T1000 (cell line): ENCODE results near the gene PNLDC1.
"Not testable (repeated sequence)": the region's sequence is repeated elsewhere in the genome, so short reads cannot be mapped to it uniquely, and the experiment has no call there.

Experiments used
- DNase-seq: peaks from one replicate; lab custom pipeline; 2025; ENCODE audit warnings: mixed read lengths; lab: John Stamatoyannopoulos, UW

Gene PNLDC1

DNA sequence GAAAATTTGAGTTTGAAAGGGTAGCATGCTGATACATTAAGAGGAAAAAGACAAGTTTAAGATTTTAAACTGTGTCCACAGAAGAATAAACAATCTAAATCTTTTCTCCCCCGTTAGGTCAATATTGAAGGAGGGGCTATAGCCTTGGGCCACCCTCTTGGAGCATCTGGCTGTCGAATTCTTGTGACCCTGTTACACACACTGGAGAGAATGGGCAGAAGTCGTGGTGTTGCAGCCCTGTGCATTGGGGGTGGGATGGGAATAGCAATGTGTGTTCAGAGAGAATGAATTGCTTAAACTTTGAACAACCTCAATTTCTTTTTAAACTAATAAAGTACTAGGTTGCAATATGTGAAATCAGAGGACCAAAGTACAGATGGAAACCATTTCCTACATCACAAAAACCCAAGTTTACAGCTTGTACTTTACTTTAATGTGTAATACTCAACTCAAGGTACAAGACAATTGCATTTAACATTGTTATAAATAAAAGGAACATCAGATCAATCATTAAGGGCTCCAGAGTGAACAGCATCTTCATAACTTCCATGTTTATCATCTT is 21.5 kb upstream of the PNLDC1 start:
- no peak for DNase-seq

DNA sequence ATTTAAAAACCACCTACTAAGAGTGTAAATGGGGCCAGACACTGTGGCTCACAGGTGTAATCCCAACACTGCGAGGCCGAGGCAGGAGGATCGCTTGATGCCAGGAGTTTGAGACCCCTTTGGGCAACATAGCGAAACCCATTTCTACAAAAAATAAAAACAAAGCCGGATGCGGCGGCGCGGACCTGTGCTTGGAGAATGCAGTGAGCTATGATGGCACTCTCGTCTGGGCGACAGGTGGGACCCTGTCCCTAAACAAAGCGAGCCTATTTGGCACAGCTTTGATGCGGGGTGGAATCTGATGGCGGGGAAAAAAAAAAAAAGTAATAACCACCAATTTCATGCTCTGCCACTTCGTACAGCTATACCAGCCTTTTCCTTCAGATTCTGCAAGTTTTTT is 11.8 kb upstream of the PNLDC1 start:
- DNase-seq: no peak

DNA sequence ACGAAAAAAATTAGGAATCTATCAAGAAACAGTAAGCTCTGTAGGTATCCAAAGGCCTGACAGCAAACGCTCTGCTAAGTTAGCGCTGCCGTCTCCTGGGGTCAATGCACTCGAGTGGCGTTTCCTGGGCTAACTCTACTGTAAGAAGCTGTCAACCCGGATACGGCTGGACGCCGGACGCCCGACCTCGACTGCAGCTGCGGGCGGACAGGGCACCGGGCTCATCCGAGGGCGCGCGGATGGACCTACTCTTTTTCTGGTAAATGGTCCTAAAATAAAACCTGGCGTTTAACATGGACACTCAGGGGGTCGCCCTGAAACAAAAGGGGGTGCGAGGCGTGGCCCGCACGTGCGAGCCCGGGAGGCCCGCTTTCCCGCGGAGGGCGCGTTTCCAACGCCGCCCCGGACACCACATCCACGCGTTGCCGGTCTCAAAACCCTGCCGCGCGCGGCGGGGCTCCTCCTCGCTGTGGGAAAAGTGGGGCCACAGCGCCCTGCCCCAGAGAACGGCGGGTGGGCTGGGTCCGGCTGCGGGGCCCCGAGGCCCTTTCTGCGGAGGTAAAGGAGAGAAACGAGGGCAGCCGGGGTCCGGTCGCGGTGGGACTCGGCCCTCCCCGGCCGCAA is 11.2 kb upstream of the PNLDC1 start:
- no peak for DNase-seq

DNA sequence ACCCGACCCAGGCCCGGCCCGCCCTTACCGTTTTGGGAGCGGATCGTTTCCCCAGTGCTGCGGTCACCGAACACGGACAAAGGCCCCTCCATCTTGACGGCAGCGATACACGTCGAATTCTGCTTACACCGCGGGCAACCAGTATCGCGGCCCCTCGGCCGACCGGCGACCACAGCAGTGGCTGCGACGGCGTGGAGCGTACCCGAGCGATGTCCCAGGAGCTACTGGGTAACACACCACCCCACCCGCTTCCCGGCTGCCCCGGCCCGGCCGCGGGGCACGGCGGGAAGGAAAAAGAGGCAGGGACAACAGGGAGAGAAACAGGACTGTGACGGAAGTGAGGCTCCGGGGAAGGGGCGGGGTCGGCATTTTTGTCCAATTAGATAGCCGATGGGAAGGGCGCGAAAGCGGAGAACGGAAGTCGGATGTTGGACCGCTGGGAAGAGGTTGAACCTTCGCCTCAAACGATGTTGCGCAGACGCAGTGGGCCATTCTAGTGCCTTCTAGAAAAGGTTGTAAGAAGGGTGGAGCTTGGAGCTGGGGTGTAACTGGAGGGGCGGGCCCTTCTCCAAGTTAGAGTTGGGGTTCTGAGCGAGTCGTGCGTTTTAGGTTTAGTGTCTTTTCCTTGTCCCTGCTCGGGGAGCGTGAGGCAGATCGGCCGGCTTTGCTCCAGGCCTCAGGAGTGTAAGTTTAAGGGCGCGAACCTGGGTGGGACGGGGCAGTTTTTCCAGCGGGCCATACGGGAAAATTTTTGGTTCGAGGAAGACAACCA is 10.5 kb upstream of the PNLDC1 start, which contains the start of gene TCP1:
Gene TCP1, minus strand, starts transcription at position 226 of the 772 bp plus-strand sequence. Its CDS starts 134 bp downstream, at position 92.
- DNase-seq: peak; percentile 95

DNA sequence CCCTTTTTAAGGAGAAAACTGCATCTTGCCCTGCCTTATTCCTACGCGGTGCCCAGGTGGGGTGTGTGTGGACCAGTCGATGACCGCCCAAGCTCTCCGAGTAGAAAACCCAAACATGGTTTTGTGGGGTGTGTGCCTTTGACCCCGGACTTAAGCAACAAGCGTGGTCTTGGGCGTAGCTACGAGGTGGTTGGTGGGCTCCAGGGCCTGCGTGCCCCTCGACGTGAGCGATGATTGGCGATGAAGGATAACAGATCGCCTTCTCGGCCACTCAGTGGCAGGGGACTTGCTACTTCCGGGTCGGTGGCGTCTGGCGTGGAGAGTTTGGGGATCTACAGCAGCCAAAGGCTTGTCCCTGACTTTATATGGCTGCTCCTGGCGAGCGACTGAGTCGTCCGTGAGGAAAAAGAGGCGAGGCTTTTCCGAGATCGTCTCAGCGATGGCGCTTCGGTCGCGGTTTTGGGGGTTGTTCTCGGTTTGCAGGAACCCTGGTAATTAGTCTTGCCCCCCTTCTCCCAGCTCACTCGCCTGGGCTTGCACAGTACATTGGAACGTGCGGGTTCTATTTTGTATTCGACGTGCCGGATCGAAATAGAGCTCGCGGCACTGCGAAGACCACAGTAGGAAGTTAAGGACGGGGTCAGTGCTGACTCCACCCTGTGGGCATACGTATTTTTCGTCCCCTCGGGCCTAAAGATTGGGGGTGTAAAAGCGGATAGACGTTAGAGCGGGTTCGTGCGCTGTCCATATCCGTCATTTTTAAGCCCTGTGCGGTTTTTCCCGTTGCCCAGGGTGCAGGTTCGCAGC is 9.7 kb upstream of the PNLDC1 start, which contains the start of gene MRPL18:
Gene MRPL18, plus strand, starts transcription at position 319 of the 807 bp plus-strand sequence. Its CDS starts 121 bp downstream, at position 440.
- peak; percentile 82 for DNase-seq

DNA sequence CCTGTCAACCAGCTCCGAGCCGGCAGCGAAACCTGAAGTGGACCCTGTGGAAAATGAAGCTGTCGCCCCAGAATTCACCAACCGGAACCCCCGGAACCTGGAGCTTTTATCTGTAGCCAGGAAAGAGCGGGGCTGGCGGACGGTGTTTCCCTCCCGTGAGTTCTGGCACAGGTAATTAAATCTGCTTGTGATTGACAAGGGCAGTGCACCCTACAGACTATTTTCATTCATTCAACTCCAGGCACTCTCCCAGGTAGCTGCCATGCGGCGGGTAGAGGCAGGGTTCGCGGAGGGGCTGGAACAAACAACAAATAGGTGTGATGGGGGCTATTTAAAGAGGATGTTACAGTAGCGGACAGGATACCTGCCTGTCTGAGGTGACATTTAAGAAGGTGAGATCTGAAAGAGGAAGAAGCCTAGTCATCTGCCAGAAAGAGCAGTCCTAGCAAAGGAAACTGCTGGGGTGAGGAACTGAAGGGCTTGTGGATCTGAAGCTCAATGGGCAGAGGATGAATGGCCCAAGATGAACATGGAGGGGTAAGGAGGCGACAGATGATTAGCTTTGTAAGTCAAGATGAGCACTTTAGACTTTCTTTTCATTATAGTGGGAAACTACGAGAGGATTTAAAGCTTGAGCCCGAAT is 9.0 kb upstream of the PNLDC1 start:
- DNase-seq: no peak

DNA sequence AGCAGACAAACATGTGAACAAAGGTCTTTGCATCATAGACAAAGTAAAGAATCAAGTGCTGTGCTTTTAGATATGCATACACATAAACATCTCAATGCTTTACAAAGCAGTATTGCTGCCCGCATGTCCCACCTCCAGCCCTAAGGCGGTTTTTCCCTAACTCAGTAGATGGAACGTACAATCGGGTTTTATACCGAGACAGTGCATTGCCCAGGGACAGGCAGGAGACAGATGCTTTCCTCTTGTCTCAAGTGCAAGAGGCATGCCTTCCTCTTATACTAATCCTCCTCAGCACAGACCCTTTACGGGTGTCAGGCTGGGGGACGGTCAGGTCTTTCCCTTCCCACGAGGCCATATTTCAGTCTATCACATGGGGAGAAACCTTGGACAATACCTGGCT is 5.1 kb upstream of the PNLDC1 start:
- DNase-seq: not testable (repeated sequence)

DNA sequence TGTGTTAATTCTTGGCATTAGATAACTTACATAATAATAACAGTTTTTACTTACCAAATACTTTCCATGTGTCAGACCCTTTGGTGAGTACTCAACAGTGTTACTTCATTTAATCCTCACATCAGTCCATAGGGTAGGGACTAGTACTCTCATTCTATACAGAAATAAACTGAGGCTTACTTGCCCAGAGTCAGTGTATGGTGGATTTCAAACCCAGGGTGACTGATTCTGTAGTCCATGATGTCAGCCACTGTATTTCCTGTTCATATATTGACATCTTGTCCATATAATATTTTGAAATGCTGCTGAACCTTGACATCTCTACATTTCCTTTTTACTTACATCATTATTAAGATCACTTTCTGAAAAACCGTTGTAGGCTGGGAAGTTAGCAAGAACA is 2.5 kb upstream of the PNLDC1 start:
- DNase-seq: no peak

DNA sequence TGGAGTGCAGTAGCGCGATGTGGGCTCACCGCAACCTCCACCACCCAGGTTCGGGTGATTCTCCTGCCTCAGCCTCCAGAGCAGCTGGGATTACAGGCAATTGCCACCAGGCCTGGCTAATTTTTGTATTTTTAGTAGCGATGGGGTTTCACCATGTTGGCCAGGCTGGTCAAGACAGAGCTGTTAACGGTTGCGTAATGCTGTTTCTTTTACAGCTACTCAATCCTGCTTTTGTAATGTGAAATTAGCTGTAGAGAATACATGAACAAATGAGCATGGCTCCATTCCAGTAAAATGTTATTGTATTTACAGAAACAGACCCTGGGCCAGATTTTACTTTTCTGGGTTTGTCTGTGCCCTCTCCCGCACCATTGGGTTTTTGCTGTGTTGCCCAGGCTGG is 1.9 kb downstream of the PNLDC1 start:
- DNase-seq: no peak

DNA sequence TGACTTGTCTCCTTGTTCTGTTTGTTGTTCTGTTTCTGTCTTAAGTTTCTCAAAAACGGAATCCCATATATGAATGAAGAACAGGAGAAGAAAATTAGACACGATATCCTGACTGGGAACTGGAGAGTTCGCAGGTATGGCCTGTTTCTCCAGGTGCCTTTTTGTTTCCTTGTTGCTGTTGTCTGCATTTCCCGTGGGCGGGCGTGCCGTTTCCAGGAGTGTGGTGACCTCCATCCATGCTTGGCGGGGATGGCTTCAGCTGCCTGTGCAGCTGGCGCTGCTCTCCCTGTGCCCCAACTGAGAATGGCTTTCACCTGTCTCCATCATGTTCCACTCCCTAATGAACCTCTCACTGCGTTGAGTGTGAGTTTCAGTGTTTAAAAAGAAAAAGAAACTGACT is 4.4 kb downstream of the PNLDC1 start:
- no peak for DNase-seq

DNA sequence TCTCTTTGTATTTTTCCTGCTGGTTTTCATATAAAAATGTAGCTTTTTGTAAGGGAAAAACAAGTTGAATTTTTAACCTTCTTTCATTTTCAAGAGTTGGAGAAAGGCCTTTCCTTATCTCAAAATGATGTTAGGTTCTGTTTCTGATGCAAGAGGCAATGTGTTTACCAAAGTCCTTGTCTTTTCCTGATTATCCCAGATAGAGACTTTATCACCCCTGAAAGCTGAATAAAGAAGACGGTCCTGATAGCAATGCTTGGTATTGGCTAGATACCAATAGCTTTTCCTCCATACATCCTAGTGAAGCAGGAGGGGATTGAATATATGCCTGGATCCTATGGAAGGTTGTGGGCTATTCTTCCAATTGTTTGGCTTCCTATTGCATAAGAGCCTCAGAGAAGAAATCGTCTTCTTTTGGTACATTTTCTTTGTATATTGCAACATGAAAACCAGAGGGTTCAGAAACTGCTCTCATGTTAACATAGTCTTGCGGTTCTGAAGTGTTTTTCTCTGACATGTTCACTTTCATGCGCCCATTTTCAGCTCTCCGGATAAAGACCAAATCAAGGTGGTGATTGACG is 5.5 kb downstream of the PNLDC1 start:
- no peak for DNase-seq

DNA sequence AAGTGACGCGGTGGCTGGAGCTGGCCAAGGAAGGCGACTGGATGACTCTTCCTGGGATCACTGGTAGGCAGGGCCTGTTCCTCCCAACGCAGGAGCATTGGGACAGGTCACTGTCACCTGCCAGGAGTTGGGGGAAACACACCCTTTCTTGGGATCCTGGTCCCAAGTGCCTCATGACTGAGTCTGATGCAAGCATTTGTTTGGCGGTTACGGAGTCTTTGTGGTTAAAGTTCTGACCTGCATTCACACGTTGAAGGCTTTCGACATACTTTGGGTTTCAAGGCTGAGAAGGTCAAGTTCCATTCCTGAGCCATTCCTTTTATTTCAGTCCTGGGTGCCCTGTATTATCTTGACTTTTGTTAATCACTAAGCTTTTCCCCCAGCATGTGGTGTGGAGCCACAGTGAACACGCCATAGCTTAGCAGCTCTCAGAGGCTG is 6.0 kb downstream of the PNLDC1 start:
- DNase-seq: no peak

DNA sequence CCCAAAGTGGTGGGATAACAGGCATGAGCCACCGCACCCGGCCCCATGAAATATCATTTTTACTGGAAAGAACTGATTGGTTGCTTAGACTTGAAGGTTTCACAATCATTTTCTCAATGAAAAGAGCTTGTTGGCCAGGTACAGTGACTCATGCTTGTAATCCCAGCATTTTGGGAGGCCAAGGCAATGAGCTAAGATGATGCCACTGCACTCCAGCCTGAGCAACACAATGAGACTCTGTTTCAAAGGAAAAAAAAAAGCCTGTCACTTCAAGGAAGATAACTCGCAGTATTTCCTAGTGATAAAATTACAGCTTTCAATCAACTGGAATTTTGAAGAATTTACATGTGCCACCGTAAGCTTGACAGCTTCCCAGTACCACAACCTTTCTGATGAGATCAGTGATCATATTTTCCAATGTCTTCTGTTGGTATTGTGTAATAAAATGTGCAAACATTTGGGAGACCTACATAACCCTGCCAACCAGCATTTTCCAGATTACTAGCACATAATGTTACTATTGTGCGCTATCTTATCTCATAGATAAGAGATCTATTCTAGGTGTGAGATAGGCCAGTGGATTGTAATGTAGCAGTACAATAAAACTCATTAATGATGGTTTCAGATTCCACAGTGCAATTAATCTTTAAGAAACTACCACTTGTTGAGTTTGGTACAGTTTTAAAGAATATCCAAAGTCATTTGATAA is 7.2 kb downstream of the PNLDC1 start:
- DNase-seq: no peak

DNA sequence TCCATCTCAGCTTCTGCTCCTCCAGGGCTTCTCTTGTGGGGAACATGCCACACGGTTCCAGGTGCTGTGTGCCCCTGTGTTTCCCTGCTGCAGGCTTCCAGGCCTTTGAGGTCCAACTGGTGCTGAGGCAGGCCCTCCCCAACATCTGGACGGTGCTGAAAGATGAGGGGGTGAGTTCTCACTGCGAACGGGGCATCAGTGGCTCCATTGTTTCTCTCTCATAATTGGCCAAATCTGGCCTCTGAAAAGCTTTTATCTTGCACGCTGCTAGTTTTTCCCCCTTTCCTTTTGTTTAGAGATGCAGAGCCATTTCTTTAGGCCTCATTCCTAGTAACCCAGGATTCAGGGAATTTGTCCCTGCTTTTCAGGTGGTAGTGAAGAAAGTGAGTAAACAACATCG is 8.6 kb downstream of the PNLDC1 start:
- DNase-seq: no peak

DNA sequence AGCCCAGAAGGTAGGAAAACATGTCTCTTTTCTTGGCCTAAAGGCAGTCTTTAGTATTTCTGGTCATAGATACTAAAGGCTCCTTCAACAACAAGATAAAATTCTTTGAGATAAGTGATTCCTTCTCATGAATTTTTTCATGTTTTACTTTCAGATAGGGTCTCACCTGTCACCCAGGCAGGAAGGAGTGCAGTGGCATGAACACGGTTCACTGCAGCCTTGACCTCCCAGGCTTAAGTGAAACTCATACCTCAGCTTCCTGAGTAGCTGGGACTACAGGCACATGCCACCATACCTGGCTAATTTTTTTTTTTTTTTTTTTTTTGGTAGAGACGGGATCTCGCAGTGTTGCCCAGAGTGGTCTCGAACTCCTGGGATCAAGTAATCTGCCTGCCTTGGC is 9.1 kb downstream of the PNLDC1 start:
- DNase-seq: no peak

DNA sequence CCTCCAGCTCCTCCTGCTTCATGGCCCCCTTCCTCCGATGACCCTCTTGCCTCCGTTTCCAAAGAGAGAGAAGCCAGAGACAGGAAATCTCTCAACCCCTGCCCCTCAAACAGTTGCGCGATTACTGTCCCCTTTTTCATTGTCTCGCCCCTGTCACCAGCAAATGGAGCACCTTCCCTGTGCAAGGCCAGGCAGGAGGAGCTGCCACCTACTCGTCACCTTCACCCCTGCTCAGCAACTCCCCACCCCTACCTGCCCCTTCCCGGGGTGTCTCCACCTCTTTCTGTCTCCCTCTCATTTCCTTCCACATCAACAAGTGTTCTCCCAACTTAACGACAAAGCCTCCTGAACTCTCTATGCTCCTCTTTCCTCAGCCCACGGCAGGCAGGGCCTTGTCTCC is 13.7 kb downstream of the PNLDC1 start:
- DNase-seq: no peak

DNA sequence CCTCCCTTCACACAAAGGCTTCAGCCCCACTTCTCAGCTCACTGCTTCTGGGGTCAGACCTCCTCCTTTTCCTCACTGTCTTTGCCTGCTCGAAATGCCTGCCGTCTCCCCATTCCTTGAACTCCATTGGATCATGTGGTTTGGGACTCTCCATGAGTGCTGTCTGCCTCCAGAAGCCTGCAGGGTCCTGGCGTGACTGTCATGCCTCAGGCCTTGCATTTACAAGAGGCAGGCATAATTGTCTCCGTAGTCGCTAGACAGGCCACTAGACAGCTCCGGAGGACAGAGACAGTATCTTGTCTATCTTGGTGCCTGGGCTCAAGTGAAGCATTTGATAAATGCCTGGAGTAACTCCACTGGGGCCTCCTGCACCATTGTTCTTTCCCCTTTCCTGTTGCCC is 15.3 kb downstream of the PNLDC1 start:
- no peak for DNase-seq

DNA sequence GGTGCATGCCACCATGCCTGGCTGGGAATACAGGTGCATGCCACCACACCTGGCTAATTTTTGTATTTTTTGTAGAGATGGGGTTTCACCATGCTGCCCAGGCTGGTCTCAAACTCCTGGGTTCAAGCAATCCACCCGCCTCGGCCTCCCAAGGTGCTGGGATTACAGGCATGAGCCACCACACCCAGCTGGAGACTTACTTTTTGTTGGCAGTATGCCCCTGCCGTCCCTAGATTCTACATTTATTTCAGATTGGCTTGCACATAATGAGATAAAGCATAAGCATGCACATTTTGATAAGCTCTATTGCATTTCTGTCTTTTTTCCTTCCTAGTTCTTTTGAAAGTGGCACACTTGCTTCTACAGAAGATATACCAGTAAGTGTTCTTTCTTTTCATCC is 16.7 kb downstream of the PNLDC1 start:
- DNase-seq: not testable (repeated sequence)

DNA sequence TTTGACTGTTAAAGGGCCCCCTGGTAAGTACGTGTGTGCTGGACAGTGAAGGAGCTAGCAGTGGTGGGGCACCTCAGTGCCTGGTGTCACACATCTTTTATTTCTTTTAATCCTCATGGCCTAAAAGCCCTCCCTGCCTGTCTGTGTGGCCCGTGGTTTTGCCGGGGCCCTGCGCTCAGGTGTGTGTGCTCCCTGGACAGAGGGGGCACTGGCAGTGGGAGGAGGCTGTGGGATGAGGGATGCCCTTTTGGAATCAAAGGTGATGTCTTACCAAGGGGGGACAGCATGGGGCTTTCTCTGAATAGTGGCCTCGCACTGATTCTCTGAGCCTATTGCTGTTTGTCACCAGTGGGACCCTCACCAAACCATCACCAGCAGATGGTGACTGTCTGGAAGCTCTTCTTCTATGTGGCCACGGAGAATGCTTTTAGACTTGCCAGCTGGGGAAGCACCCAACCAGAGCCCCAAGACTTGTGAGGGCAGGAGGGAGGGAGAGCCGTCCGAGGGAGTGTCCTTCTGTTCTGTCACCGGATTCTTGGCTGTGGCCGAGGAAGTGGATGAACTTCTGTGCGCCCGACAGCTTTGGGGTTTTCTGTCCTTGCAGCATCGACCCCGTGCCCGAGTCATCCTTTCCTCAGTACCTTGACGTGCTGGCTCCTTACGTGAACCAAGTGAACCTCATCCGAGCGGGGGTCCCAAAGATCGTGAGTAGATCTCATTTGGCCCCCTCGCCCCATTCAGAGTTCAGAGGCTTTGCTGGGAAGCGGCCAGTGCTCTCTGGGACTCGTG is 18.1 kb downstream of the PNLDC1 start:
- DNase-seq: no peak

DNA sequence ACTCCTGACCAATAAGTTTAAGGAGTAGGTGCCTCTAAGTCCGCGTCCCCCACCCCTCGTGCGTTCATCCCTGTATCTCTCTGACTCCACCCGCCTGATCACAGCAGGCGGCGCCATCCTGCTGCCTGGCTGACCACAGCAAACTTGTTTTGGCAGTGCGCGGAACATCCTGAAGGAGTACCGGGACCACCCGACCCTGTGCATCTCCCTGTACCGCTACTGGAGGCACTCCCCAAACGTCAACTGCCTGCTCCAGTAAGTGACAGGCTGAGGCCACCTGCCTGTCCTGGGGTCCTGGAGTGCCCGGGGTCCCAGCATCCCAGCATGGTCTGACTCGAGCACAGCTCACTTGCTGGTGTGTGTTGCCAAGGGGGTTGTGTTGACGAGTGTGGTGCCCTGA is 19.0 kb downstream of the PNLDC1 start:
- no peak for DNase-seq
